NCI-H446 (cell line): ENCODE data around the gene ZWILCH.
A peak's percentile ranks its signal among the peaks of the same experiment; 100 is the strongest.

Source experiments
- DNase-seq, 2 experiments: peaks; one replicate each; lab custom pipeline; 2025; lab: John Stamatoyannopoulos, UW

ZWILCH gene

DNA sequence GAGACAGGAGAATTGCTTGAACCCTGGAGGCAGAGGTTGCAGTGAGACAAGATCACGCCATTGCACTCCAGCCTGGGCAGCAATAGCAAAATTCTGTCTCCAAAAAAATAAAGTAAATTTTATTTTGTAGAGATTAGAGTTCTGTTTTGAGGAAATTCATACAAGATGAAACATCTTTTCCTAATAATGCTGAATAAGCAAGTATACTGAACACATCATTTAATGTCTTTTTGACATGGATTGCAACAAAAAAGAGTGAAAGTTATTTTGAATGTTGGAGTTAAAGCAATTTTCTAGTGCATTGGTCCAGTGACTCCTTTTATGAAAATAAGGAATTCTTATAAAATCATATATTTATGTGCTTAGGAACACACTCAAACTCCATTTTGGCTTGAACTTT lies 40.1 kb downstream of the ZWILCH start:
- DNase-seq, result no peak

DNA sequence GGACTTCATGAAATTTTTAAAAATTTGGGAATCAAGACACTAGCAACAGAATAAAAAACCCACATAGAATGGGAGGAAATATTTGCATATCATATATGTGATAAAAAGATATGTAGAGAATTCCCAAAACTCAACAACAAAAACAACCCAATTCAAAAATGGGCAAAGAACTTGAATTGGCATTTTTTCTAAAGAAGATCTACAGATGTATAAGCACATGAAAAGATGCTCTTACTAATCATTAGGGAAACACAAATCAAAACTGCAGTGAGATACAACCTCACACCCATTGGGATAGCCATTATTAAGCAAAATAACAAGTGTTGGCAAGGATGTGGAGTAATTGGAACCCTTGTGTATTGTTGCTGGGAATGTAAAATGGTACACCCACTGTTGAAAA lies 50.6 kb downstream of the ZWILCH start:
- DNase-seq, result no peak

DNA sequence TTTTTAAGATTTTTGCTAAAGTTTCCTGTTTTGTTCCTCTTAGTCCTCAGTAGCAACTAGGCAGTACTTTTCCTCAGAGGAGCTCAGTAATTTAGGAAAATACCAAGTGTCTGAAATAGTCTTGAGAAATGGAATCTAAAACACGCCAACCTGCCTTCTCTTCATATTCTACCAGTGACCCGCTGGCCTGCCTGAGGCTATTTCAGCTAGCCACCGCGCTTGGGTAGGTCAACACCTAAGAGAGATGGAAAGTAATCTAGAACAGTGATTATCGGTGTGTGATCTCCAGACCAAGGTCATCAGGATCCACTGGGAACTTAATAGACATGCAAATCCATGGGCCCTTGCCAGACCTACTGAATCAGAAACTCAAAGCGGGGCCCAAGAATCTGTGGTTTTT lies 53.1 kb downstream of the ZWILCH start:
- no peak for DNase-seq

DNA sequence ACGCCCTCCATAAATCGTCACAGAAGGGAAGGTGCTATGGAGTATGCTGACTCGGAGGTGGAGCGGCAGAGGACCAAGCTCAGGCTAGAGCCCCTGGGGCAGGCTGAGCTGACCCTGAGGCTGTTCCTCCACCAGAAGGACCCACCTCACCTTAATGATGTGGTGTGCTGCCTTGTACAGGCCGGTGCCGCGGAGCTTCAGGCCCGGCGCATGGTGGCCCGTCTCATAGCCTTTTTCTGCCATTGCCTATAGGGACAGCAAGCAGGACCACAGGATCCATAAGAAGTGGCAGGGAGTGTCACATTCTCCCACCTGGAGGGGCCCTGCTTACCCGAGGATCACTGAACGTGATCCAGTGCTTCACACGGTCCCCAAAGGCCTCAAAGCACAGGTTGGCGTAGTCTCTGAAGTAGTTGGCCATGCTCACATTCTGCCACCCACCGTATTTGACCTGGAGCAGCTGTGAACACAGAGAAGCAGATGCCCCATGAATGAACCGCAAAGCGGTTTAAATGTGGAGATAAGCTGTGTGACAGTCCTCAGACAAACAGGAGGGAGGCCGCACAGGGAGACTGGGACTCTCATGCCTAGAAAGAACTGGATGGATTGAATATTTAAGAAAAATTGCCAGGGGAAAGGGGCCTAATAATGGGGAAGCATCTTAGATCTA lies 55.9 kb downstream of the ZWILCH start:
- no peak for DNase-seq

DNA sequence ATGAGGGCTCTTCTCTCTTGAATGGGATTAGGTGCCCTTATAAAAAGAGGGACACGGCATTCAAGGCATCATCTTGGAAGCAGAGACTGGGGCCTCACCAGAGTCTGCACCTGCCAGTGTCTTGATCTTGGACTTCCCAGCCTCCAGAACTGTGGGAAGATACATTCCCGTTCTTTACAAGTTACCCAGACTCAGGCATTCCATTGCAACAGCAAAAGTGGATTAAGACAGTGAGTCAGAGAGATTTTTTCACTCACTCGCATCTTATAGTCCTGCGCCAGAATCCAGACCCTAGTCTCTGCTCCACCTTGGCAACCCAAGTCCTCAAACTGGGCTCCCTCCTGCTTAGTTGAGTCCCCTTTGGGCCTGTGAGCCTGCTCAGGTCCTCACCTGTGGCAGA lies 58.0 kb downstream of the ZWILCH start:
- no peak for DNase-seq

DNA sequence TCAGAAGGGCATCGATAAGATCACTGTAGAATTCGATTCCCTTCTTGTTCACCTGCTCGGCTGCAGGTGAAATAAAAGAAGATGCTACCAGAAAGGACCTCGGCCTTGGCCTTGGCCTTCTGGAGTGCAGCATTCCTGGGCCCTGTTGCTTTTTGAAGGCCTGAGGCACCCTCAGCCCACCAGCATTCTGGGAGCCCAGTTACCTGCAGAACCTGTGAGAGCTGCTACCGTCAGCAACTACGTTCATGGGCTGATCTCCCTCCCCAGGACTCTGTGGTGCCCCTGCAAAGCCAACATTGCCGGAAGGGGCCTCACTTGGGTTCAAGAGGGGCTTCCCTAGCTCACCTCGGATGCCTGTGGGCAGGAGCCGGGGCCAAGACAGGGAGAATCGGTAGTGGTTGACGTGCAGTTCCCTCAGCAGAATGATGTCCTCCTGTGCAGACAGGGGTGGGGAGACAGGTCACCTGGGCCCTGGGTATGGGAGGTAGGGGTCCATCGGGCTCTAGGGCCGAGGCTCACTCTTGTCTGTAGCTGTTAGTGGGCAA lies 58.5 kb downstream of the ZWILCH start:
- no peak for DNase-seq

DNA sequence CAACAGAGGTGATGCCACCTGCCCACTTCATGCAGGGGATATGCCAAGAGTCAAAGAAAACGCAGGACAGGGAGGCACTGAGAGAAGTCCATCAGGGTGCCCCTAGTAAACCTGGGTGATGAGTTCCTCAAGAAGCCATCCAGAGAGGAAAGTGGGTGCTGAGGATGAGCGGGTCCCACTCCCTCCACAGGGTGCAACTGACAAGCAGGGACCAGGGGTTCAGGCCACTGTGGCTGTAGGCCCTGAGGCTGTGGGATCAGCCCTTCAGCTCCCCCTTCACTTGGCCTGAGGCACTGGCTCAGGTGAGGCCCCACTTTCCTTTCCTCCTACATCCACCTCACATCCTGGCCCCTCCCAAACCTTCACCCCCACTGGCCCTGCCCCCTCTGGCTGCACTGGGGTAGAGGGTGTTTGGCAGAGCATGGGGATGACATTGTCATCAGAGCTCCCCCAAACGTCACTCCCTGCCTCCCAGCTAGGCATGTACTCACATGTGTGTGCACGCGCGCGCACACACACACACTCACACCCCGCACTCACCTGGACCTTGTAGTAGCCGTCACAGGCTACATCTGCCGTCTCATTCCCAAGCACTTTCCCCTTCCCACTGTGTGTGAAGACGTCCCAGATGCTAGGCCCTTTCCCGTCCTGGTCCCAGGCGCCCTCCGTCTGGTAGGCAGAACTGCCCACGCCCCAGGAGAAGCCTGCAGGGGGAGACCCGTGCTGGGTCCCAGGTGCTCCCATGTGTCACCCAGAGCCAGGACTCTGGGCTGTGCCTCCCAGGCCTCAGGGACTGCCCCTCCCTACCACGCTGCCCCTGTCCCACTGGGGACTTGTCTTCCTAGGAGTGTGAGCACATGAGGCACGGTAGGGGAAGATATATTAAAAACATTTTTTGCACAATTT lies 59.3 kb downstream of the ZWILCH start:
- DNase-seq, result no peak

DNA sequence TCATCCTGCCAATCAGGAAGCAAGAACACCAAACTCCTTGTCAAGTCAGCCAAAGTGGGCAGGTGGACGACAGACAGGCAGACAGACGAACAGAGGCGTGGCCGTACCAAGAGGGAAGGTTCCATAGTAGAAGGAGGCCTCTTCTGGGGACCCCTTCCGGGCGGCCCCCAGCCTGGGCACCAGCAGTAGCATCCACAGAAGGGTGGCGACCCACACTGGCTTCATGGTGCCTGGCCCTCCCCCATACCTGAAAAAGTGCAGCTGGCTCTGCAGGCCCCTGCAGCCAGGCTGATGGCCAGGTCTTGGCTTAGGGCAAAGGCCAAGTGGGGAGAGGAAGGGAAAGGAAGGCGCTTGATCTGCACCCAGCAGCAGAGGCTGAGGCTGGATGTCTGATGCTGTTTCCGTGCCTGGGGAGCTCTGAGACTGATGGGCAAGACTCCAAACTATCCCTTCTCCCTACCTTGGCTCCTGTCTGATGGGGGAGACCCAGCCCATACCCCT lies 60.1 kb downstream of the ZWILCH start:
- no peak for DNase-seq

DNA sequence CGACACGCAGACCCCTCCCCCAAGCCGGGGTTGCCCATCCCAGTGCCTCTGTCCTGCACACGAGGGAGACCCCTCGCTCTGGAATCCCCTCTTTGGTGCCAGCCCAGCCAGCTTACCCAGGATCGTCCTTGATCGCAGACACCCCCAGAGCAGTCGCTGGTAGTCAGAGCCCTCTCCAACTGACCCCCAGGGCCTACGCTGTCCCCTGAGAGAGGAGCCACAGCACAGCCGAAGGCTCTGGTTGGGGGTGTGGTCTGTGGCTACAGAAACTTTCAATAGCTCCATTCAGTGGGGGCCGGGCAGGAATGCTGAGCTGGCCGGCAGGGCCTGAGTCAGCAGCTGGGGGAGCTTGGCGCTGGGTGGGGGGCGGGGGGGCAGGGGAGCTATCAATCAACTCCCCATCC lies 60.6 kb downstream of the ZWILCH start, which contains the start of gene LCTL:
LCTL (minus strand) TSS at position 258 of the 404 bp plus-strand sequence. CDS start 633 bp downstream, outside the sequence.
- DNase-seq, result no peak

DNA sequence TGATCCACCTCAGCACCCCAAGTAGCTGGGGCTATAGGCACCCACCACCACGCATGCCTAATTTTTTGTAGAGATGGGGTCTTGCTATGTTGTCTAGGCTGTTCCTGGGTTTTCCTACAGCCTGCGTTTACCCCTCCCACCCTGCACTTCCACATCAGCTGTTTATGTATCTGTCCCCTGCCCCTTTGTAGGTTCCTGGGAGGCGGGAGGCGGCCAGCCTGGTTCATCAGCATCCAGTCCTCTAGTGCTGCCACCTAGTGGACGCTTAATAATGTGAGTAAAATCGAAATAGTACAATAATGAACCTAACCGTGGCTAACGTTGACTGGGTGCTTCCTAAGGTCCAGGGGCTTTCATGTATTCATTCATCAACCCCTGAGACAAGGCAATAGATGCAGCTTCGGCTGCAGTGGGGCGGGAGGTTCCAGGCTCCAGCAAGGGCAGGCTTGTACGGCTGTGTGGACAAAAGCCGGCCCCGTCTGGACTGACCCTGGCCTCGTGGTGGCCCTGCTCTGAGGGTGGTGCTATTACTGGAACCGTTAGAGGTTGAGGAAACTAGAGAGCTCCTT lies 61.9 kb downstream of the ZWILCH start:
- DNase-seq, result peak; percentile 69 to 82

DNA sequence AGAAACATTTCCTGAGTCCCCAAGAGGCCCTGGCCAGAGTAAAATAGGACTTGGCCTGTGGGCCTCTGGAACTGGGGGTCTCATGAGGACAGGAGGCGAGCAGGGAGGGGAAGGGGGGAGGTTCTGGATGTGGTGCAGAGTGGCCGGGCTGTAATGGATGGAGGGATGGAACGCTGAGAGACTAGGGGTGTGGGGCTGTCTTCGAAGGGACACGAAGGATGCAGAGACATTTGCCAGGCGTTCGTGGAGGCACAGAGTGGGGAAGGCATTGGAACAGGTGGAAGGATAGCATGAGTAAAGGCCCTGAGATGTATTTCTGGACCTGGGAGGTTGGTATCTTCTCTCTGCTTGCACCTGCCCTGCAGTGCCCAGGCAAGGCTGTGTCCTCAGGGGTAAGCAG lies 62.8 kb downstream of the ZWILCH start:
- no peak for DNase-seq

DNA sequence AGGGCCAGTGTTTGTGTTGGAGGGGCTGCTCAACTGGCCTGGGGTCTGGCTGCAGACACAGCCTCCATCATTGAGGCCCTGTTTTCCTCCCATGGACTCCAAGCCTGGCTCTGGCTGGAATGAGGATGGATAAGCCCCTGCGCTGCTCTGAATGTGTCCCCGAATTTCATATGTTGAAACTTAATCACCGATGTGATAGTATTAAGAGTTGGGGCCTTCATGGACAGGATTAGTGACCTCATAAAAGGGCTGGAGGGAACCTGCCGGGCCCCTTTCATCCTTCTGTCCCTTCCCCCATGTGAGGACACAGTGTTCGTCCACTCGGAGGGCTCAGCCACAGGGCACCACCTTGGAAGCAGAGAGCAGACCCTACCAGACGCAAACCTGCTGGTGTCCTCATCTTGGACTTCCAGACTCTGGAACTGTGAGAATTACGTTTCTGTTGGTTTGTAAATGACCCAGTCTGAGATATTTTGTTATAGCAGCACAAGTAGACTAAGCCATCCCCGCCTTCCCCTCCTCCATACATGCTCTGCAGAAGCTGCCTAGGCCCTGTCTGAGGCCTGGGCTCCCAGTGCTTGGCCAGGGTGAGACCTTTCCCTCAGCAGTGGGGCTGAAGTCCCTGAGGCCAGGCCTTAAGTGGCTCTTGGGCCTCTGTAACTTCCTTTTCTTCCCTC lies 64.5 kb downstream of the ZWILCH start:
- no peak for DNase-seq

DNA sequence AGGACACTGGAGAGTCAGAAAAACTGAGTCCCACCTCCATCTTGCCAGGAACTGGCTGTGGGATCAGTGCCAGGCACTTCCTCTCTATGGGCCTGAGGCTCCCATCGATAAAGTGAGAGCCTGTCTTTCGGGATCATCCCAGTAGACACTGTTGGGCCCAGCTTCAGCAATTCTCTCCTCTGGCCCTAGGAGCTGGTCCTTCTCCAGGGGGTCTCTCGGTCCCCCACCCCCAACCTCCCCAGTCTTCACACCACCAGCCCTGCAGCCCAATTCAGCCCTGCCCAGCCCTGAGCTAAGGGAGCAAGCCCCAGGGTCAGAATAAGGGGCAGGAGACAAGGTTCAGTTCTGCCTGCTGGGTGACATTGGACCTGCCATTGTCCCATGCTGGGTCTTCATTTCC lies 65.2 kb downstream of the ZWILCH start:
- no peak for DNase-seq

DNA sequence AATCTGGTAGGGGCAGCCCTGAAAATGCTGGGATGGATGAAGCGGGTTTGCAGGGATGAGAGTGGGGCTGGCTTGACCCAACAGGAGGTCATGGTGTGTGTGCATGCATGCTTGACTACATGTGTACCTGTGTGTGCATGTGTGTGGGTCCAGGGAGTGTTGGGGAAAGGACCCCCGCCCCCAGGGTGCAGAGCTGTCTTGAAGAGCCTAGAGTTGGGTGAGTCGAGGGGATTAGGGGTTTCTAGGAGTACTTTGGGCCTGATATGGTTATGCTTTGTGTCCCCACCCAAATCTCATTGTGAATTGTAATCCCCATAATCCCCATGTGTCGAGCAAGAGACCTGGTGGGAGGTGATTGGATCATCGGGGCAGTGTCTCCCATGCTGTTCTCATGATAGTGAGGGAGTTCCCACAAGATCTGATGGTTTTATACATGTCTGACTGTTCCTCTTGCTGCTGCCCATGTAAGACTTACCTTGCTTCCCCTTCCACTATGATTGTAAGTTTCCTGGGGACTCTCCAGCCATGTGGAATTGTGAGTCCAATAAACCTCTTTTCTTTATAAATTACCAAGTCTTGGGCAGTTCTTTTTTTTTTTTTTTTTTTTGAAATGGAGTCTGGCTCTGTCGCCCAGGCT lies 65.8 kb downstream of the ZWILCH start:
- DNase-seq, result no peak

DNA sequence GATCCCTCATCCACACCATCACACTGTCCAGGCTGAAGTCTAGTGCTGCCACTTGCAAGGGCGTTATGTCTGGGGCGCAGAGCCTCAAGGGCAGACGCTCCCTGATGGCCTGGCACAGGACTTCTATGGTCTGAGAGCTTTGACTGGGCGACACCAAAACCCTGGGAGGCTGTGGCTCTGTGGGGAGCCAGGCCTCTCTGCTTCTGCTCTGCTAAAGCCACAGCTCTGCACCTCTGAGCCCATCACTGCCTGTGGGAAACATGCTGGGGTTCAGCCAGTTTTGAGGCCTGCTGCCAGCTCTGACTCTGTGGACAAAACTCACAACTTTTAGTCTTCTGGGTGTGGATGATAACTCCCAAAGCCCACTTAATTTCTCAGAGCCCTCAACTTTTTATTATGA lies 67.0 kb downstream of the ZWILCH start:
- no peak for DNase-seq

DNA sequence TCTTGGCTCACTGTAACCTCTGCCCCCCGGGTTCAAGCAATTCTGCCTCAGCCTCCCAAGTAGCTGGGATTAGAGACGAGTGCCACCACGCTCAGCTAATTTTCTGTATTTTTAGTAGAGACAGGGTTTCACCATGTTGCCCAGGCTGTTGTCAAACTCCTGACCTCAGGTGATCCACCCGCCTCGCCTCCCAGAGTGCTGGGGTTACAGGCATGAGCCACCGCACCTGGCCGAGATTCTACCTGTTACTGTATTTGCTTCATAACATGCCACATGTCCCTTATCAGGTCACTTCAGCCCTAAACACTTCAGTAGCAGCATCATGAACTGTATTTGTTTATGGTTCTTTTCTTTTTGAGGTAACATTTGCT lies 68.2 kb downstream of the ZWILCH start:
- DNase-seq, result no peak

DNA sequence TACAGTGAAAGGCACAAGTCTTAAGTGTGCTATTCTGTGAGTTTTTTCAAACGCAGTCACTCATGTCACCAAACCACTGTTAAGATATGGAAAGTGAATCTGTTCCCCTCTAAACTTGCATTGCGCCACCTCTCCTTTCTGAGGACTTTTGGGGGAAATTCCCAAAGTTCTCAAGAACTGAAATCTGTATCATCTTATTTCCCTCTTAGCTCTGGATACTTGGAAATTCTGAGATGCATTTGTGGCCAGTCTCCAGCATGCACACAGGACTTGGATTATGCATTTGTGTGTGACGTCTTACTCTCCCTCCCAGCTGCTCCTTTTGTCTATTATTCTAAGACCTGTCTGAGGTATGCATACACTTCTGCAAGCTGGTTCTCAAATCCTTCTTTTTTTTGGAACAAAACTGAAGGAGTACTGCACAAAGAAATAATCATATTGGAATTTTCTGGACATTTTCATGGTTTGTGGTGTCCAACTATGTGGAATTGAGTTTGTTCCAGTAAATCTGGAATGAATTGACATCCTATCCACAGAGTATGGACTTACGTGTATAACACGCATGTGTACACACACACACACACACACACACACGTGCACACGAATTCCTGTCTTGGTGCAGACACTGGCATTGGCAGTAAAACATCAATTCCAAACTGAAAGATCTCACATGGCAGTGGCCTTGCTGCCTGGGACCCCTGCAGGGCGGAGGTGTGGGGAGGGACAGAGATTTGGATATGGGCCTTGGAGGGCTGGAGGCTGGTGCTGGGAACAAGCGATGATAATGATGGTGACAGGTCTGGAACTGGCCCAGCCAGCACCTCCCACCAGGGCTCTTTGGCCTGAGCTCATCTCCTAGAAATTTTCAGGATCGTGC lies 68.8 kb downstream of the ZWILCH start:
- no peak for DNase-seq

DNA sequence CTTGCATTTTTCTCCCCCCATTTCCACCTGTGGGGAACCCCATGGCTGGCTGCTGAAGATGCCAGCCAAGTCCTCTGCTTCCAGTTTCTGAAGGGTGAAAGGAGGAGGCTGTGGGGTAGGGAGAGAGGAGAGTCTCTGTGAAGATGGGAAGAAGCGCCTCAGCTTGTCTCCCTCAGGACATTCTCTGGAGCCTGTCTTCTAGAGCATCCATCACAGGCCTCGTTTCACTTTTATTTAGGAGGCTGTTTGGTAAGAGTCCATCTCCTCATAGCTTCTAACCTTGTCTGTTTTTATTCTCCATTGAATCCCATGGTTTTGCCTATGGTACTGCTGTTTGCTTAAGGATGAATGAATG lies 69.4 kb downstream of the ZWILCH start:
- DNase-seq, result no peak

DNA sequence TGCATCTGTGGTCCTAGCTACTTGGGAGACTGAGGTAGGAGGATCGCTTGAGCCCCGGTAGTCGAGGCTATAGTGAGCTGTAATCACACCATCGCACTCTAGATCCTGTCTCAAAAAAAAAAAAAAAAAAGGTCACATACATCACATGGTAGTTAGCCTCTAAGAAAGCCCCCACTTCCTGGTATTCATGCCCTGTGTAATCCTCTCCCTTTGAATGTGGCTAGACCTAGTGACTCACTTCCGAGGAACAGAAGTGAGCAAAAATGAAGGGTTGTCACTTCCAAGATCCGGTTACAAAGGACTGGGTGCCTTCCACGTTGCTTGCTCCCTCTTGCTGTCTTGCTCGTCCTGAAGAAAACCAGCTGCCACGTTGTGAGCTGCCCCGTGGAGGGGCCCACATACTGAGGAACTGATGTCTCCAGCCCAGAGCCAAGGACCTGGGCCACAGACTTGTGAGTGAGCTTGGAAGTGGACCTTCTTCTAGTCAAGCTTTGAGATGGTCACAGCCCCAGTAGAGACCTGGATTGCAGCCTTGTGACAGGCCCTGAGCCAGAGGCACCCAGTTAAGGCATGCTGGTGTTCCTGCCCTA lies 73.3 kb downstream of the ZWILCH start:
- no peak for DNase-seq

DNA sequence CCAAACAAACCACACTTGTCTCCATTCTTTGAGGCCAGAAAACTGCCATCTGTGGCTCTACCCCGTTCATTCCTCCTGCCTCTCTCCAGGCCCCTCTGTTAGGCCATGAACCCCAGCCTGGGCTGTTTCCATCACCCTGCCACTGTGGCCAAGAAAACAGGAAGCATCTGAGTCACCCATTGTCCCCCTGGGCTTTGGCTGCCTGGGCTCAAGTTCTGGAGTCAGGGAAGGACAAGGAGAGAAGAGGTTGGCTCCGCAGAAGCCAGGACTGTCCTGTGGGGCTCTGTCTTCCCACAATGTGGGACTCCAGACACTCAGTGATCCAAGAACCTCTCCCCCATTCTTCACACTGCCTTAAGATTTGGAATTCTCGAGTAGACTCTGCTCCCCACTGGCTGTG lies 75.5 kb downstream of the ZWILCH start:
- DNase-seq, result no peak
